Type B pancreatic cell (in vitro differentiated cells): ENCODE measurements around the gene TBC1D22A. TPM values are rescaled to one million over a fixed set of nuclear protein-coding genes. Genes with fewer than 3 reads are reported as not detected.

Experiments used
- DNase-seq: peaks from one replicate; pipeline ENCODE4 v3.0.0; 2021; ENCODE audit warnings: mixed read lengths; ENCODE audit not compliant: unreplicated experiment; ENCODE audit errors: extremely low spot score
- H3K27ac Mint-ChIP-seq: 2 replicates; pipeline ENCODE4 v1.8.0; 2021; ENCODE audit warnings: mild to moderate bottlenecking, mixed read lengths
- H3K27me3 Mint-ChIP-seq: 2 replicates; pipeline ENCODE4 v1.8.0; 2021; ENCODE audit warnings: mixed read lengths
- H3K36me3 Mint-ChIP-seq: 2 replicates; pipeline ENCODE4 v1.8.0; 2021; ENCODE audit warnings: mixed read lengths
- H3K4me1 Mint-ChIP-seq: one replicate; pipeline ENCODE4 v1.8.0; 2021; ENCODE audit warnings: mixed read lengths; ENCODE audit not compliant: unreplicated experiment
- H3K4me3 Mint-ChIP-seq: 2 replicates; pipeline ENCODE4 v1.8.0; 2021; ENCODE audit warnings: mild to moderate bottlenecking, mixed read lengths
- H3K9me3 Mint-ChIP-seq: 2 replicates; pipeline ENCODE4 v1.8.0; 2021; ENCODE audit warnings: mixed read lengths
- total RNA-seq: library from RNA; stranded (reverse); gene quantifications from 2 replicates; pipeline ENCODE4 v1.2.1, GENCODE V29; 2021; ENCODE audit warnings: low replicate concordance
- TF ChIP-seq, protein P1 (sequence below): fragments of 200-600 bp; sonication (generic); conservative IDR thresholded peaks from 2 replicates; pipeline ENCODE4 v1.5.0; 2021; ENCODE audit warnings: antibody characterized with exemption, mild to moderate bottlenecking

Gene TBC1D22A
- total RNA-seq, 1 donor from 2014 or later, result 16.2 TPM

DNA sequence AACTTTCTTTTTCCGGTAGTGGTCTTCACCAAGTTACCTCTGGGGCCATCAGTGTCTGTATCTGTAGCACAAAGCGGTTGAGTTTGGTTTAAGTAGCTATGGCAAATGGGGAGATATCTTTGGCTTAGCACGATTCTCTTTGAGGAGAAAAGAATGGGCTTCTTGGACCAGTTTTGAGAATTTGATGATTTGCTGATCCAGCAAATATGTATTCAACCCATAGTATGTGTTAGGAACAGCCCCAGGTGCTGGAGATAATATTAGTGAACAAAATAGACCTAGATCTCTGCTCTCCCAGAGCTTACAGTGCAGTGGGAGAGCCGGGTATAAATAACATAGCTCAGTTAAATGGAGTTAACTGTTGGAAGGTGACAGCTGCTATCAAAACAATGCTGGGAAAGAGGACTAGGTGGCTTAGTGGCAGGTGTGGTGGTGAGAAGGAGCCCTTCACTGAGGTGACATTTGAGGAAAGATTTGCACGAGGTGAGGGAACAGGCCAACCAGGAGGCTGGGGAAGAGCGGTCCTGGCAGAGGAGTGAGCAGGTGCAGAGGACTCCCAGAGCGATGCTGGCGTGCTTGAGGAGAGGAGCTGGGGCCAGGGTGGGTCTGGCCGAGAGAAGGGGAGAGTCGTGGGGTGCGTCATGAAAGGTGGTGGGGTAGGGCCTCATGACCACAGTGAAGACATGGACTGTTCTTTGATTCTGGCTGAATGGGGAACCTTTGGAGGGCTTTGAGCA is 5.0 kb downstream of the TBC1D22A start:
- DNase-seq, result no peak
- Mint-ChIP-seq H3K9me3 (no peaks in the 10 kb centered on the region), H3K27ac (peak overlapping the region; percentile 71), H3K36me3 (no peaks in the 10 kb centered on the region), H3K27me3 (no peaks in the 10 kb centered on the region), H3K4me1 (peaks cover 29% of the 10 kb centered on the region), H3K4me3 (no peak overlapping the region)
- TF ChIP-seq, protein P1, sequence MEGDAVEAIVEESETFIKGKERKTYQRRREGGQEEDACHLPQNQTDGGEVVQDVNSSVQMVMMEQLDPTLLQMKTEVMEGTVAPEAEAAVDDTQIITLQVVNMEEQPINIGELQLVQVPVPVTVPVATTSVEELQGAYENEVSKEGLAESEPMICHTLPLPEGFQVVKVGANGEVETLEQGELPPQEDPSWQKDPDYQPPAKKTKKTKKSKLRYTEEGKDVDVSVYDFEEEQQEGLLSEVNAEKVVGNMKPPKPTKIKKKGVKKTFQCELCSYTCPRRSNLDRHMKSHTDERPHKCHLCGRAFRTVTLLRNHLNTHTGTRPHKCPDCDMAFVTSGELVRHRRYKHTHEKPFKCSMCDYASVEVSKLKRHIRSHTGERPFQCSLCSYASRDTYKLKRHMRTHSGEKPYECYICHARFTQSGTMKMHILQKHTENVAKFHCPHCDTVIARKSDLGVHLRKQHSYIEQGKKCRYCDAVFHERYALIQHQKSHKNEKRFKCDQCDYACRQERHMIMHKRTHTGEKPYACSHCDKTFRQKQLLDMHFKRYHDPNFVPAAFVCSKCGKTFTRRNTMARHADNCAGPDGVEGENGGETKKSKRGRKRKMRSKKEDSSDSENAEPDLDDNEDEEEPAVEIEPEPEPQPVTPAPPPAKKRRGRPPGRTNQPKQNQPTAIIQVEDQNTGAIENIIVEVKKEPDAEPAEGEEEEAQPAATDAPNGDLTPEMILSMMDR, result no peak

DNA sequence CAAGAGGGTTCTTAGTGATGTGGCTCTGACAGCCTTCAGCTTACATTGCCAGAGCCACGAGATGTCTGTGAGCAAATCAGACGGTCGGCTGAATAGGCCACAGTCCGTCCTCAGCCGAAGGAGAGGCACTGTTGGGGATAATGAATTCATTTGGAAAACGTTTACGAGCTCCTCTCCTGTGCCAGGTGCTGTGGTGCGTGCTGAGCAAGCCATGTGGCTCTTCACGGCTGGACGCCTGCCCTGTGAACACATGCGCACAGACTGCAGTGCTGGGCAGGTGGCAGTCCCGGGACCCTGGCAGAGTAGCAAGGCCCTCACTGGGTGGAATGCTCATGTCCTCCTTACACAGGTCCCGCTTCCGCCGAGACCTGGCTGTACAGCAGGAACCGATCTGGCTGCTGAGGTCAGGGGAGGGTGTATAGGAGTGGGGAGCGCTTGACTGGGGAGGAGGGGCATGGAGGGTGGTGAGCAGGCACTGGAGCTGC is 6.8 kb downstream of the TBC1D22A start:
- peak overlapping the region; percentile 56 for H3K27ac Mint-ChIP-seq
- H3K36me3 Mint-ChIP-seq, result no peaks in the 10 kb centered on the region
- no peak for DNase-seq
- no peaks in the 10 kb centered on the region for H3K9me3 Mint-ChIP-seq
- H3K27me3 Mint-ChIP-seq, result no peaks in the 10 kb centered on the region
- no peak overlapping the region for H3K4me3 Mint-ChIP-seq
- peaks cover 23% of the 10 kb centered on the region for H3K4me1 Mint-ChIP-seq
- TF ChIP-seq, protein P1, result no peak

DNA sequence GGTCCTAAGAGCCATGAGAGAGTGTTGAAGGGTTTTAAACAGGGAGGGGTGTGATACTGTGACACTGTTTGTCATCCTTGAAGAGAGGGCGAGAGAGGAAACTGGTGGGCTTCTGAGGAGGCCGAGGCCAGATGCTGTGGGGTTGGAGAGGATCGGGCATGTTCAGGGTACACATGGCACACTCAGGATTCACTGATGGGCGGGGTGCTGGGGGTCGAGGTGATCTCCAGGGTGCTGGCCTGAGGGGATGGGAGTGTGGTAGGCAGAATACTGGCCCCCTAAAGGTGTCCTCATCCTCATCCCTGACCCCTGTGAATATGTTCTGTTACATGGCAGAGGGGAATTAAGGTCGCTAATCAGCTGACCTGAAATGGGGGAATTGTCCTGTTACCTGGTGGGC is 7.3 kb downstream of the TBC1D22A start:
- TF ChIP-seq, protein P1, result no peak

DNA sequence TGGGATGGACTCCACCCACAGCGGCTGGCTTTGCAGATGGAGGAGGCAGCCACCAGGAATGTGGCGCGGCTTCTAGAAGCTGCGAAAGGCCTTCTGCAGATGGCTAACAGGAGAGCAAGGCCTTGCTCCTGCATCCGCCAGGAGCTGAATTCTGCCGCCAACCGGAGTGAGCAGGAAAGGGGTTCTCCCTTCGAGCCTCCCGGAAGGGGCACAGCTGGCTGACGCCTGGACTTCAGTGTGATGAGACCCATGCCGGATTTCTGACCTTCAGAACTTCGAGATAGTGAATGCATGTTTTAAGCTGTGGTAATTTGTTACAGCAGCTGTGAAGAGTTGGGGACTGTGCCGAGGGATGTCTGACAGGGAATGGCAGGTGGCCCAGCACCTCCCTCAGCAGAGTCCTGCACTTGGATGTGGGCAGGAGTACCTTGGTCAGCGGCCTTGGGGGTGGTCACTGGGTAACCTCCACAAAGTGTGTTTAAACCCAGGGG is 7.7 kb downstream of the TBC1D22A start:
- Mint-ChIP-seq H3K27me3 (no peaks in the 10 kb centered on the region), H3K4me3 (no peak overlapping the region), H3K36me3 (no peaks in the 10 kb centered on the region), H3K9me3 (no peaks in the 10 kb centered on the region), H3K4me1 (peaks cover 31% of the 10 kb centered on the region), H3K27ac (peak overlapping the region; percentile 37)
- no peak for DNase-seq
- TF ChIP-seq, protein P1, result no peak

More for the DNA sequence above, 7.3 kb downstream of the TBC1D22A start:
- Mint-ChIP-seq H3K4me1 (peaks cover 26% of the 10 kb centered on the region), H3K27me3 (no peaks in the 10 kb centered on the region), H3K36me3 (no peaks in the 10 kb centered on the region), H3K4me3 (no peak overlapping the region), H3K27ac (peak overlapping the region; percentile 56), H3K9me3 (no peaks in the 10 kb centered on the region)
- no peak for DNase-seq

DNA sequence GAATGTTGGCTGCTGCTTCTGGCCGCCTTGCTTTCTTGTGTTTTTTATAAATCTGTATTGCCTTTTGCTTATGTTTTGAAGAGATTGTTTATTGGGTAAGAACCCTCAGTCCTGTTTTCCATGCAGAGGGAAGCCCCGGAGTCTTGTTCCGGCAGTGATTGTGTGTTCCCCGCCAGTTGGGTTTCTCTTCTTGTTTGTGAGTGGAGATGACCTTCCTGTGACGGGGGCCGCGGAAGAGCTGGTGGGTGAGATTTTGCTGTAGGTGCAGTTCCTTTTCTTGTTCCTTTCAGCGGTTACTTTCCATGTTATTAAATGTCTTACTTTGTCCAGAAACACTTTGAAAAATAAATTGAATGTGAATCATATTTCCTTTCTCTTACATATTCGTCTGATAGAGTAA is 8.3 kb downstream of the TBC1D22A start:
- no peaks in the 10 kb centered on the region for H3K27me3 Mint-ChIP-seq
- DNase-seq, result no peak
- H3K27ac Mint-ChIP-seq, result peak overlapping the region; percentile 37
- no peaks in the 10 kb centered on the region for H3K36me3 Mint-ChIP-seq
- no peaks in the 10 kb centered on the region for H3K9me3 Mint-ChIP-seq
- peaks cover 36% of the 10 kb centered on the region for H3K4me1 Mint-ChIP-seq
- H3K4me3 Mint-ChIP-seq, result no peak overlapping the region
- TF ChIP-seq, protein P1, result no peak
